Erythroblast (primary cell): ENCODE results near the gene HIBCH.

Source experiments
- DNase-seq, 2 experiments: peaks; one replicate each; lab custom pipeline; 2025; lab: John Stamatoyannopoulos, UW
- GATA1 ChIP-seq: IDR thresholded peaks from 2 replicates; pipeline ENCODE4 v1.6.1; 2011; ENCODE audit warnings: low read depth, mild to moderate bottlenecking, control low read depth, low read length, moderate library complexity
- POLR2A ChIP-seq: IDR thresholded peaks from 2 replicates; pipeline ENCODE4 v1.6.1; 2011; ENCODE audit warnings: mild to moderate bottlenecking, low read length

Gene HIBCH

GRCh38 chr2:190214426-190215194, 105.0 kb downstream of the HIBCH start:
- no peak for TF ChIP-seq POLR2A
- TF ChIP-seq GATA1, result no peak
- no peak for DNase-seq

GRCh38 chr2:190213441-190214335, 105.9 kb downstream of the HIBCH start:
- peak in 1 of 2 experiments; percentile 30 for DNase-seq
- TF ChIP-seq GATA1 (no peak), POLR2A (no peak)

GRCh38 chr2:190210471-190210870, 109.2 kb downstream of the HIBCH start:
- TF ChIP-seq POLR2A (no peak), GATA1 (no peak)
- DNase-seq, result no peak

GRCh38 chr2:190209559-190209958, 110.1 kb downstream of the HIBCH start:
- no peak for TF ChIP-seq POLR2A
- TF ChIP-seq GATA1, result no peak
- DNase-seq, result no peak

GRCh38 chr2:190207930-190208329, 111.7 kb downstream of the HIBCH start:
- DNase-seq, result no peak
- TF ChIP-seq GATA1 (no peak), POLR2A (no peak)

- no peak for TF ChIP-seq POLR2A
- TF ChIP-seq GATA1, result no peak
These were observed 114.0 kb downstream of the HIBCH start for GRCh38 chr2:190205657-190206056.

GRCh38 chr2:190202604-190203003, 117.0 kb downstream of the HIBCH start:
- DNase-seq, result no peak
- no peak for TF ChIP-seq GATA1
- TF ChIP-seq POLR2A, result no peak

More at GRCh38 chr2:190205657-190206056, 114.0 kb downstream of the HIBCH start:
- DNase-seq, result no peak

- peak; percentile 7 to 14 for DNase-seq
- no peak for TF ChIP-seq GATA1
- no peak for TF ChIP-seq POLR2A
These were observed 117.6 kb downstream of the HIBCH start for GRCh38 chr2:190202018-190202417.

GRCh38 chr2:190200603-190201002, 119.0 kb downstream of the HIBCH start:
- no peak for DNase-seq
- TF ChIP-seq GATA1 (no peak), POLR2A (no peak)

GRCh38 chr2:190199530-190199929, 120.1 kb downstream of the HIBCH start:
- TF ChIP-seq POLR2A, result no peak
- no peak for TF ChIP-seq GATA1
- no peak for DNase-seq

GRCh38 chr2:190199109-190199508, 120.5 kb downstream of the HIBCH start:
- TF ChIP-seq GATA1, result no peak
- no peak for TF ChIP-seq POLR2A
- DNase-seq, result no peak

GRCh38 chr2:190197143-190197720, 122.4 kb downstream of the HIBCH start:
- TF ChIP-seq GATA1, result no peak
- TF ChIP-seq POLR2A, result no peak
- peak; percentile 9 to 23 for DNase-seq

GRCh38 chr2:190190507-190191162, 129.0 kb downstream of the HIBCH start:
- no peak for DNase-seq
- no peak for TF ChIP-seq GATA1
- TF ChIP-seq POLR2A, result no peak
